ENCODE results near the gene HERPUD1.

Gene HERPUD1

GRCh38 chr16:56938664-56939513 is 6.9 kb downstream of the HERPUD1 start:
- peaks cover 87% of the 10 kb centered on the region for H3F3A ChIP-seq (ENCODE audit: insufficient read depth)
- peak overlapping the region; percentile 50 for H3K4me2 ChIP-seq (ENCODE audit: low read depth, low read length, poor library complexity, severe bottlenecking)

GRCh38 chr16:56939801-56940200 is 7.9 kb downstream of the HERPUD1 start:
- H4K20me1 ChIP-seq (ENCODE audit: low read depth, low read length), result peaks cover 26% of the 10 kb centered on the region; the same call in 1 of the 2 replicates
- H2AFZ ChIP-seq (ENCODE audit: low read depth, low read length, severe bottlenecking), result no peak overlapping the region
- no peaks in the 10 kb centered on the region for H3K27me3 ChIP-seq (ENCODE audit: low read length)
- H3K27ac ChIP-seq (ENCODE audit: low read depth, low read length), result peak overlapping the region; percentile 83
- peaks cover 42% of the 10 kb centered on the region for H3K79me2 ChIP-seq (ENCODE audit: insufficient read depth, low read length)
- peak overlapping the region; percentile 50 for H3K4me2 ChIP-seq (ENCODE audit: low read depth, low read length, poor library complexity, severe bottlenecking)
- peaks cover 74% of the 10 kb centered on the region for H3K36me3 ChIP-seq (ENCODE audit: low read length)
- H3K4me3 ChIP-seq (ENCODE audit: insufficient read depth, low read length, poor library complexity, severe bottlenecking), result no peak overlapping the region
- peaks cover 88% of the 10 kb centered on the region for H3F3A ChIP-seq (ENCODE audit: insufficient read depth)
- no peaks in the 10 kb centered on the region for H3K9me2 ChIP-seq (replicated peaks; ENCODE audit: insufficient read depth, low read length)
- 0 out of 2 replicates have a peak overlapping the region, but pooled peaks have one; percentile 29 for H3K9ac ChIP-seq (ENCODE audit: low read length)
- TF ChIP-seq EZH2phosphoT487 (conservative IDR thresholded peaks at IDR 0.05; ENCODE audit: low read length) (no peak), CTCF (IDR thresholded peaks at IDR 0.05; ENCODE audit: insufficient read depth, low read length, poor library complexity, severe bottlenecking) (no peak)
- H3K9me3 ChIP-seq (ENCODE audit: insufficient read depth, low read length), result no peaks in the 10 kb centered on the region

More at GRCh38 chr16:56938664-56939513, 6.9 kb downstream of the HERPUD1 start:
- Histone ChIP-seq H3K9me3 (ENCODE audit: insufficient read depth, low read length) (no peaks in the 10 kb centered on the region), H3K4me3 (ENCODE audit: insufficient read depth, low read length, poor library complexity, severe bottlenecking) (peak overlapping the region; percentile 7), H3K9ac (ENCODE audit: low read length) (peak overlapping the region; percentile 29; the same call in 1 of the 2 replicates), H2AFZ (ENCODE audit: low read depth, low read length, severe bottlenecking) (no peak overlapping the region), H3K79me2 (ENCODE audit: insufficient read depth, low read length) (peaks cover 52% of the 10 kb centered on the region), H3K9me2 (replicated peaks; ENCODE audit: insufficient read depth, low read length) (no peaks in the 10 kb centered on the region), H3K36me3 (ENCODE audit: low read length) (peaks cover 72% of the 10 kb centered on the region), H3K27ac (ENCODE audit: low read depth, low read length) (peak overlapping the region; percentile 83), H3K27me3 (ENCODE audit: low read length) (no peaks in the 10 kb centered on the region), H4K20me1 (ENCODE audit: low read depth, low read length) (peaks cover 30% of the 10 kb centered on the region)
- TF ChIP-seq EZH2phosphoT487 (conservative IDR thresholded peaks at IDR 0.05; ENCODE audit: low read length) (no peak), CTCF (IDR thresholded peaks at IDR 0.05; ENCODE audit: insufficient read depth, low read length, poor library complexity, severe bottlenecking) (no peak)

GRCh38 chr16:56941092-56941491 is 9.2 kb downstream of the HERPUD1 start:
- Histone ChIP-seq H3K9me3 (ENCODE audit: insufficient read depth, low read length) (no peaks in the 10 kb centered on the region), H2AFZ (ENCODE audit: low read depth, low read length, severe bottlenecking) (no peak overlapping the region), H3K27ac (ENCODE audit: low read depth, low read length) (peak overlapping the region; percentile 83), H3K9me2 (replicated peaks; ENCODE audit: insufficient read depth, low read length) (no peaks in the 10 kb centered on the region), H3K4me2 (ENCODE audit: low read depth, low read length, poor library complexity, severe bottlenecking) (peak overlapping the region; percentile 50), H3K79me2 (ENCODE audit: insufficient read depth, low read length) (peaks cover 30% of the 10 kb centered on the region), H3K27me3 (ENCODE audit: low read length) (no peaks in the 10 kb centered on the region), H3F3A (ENCODE audit: insufficient read depth) (peaks cover 84% of the 10 kb centered on the region), H3K4me3 (ENCODE audit: insufficient read depth, low read length, poor library complexity, severe bottlenecking) (no peak overlapping the region), H3K9ac (ENCODE audit: low read length) (no peak overlapping the region), H4K20me1 (ENCODE audit: low read depth, low read length) (peaks cover 14% of the 10 kb centered on the region; the same call in 1 of the 2 replicates), H3K36me3 (ENCODE audit: low read length) (peaks cover 63% of the 10 kb centered on the region)
- TF ChIP-seq CTCF (IDR thresholded peaks at IDR 0.05; ENCODE audit: insufficient read depth, low read length, poor library complexity, severe bottlenecking) (no peak), EZH2phosphoT487 (conservative IDR thresholded peaks at IDR 0.05; ENCODE audit: low read length) (no peak)
